BJ (cell line): ENCODE data around the gene MED23. TPM values are rescaled to one million over a fixed set of nuclear protein-coding genes. Genes with fewer than 3 reads are reported as not detected.

Experiments used
- CTCF ChIA-PET: fragments of 350-600 bp; formaldehyde crosslinking; extraction: SDS; loops from one replicate; lab custom pipeline; 2021; ENCODE audit warnings: antibody characterized with exemption, inconsistent platforms; lab: Yijun Ruan, JAX
- POLR2A ChIA-PET: fragments of 300-600 bp; sonication (Branson Sonifier 250); formaldehyde crosslinking; extraction: SDS; loops from one replicate; lab custom pipeline; 2021; ENCODE audit warnings: antibody characterized with exemption; lab: Charles Lee
- DNase-seq: peaks from one replicate; pipeline ENCODE4 v3.0.0-alpha.2; 2011; ENCODE audit warnings: low read depth
- H3K27me3 ChIP-seq: 2 replicates; pipeline ENCODE4 v1.6.0; 2011; ENCODE audit warnings: low read length; ENCODE audit not compliant: control insufficient read depth, insufficient read depth
- H3K36me3 ChIP-seq: 2 replicates; pipeline ENCODE4 v1.5.1; 2011; ENCODE audit warnings: low read length; ENCODE audit not compliant: control insufficient read depth, insufficient read depth
- H3K4me3 ChIP-seq: 2 replicates; pipeline ENCODE4 v1.5.1; 2011; ENCODE audit warnings: low read depth, mild to moderate bottlenecking, control low read depth, low read length
- polyA plus RNA-seq: library from polyadenylated mRNA; depleted of rRNA; stranded (reverse); fragments of >200 nt; gene quantifications from 2 replicates; pipeline ENCODE4 v1.2.3, GENCODE V29; 2011
- TF ChIP-seq, protein P1 (sequence below): IDR thresholded peaks from 2 replicates; pipeline ENCODE4 v1.5.1; 2011; ENCODE audit warnings: low read depth, mild to moderate bottlenecking, control low read depth, inconsistent platforms, low read length, moderate library complexity; ENCODE audit not compliant: insufficient read depth

MED23 gene
- polyA plus RNA-seq, 1 experiment = 16.5 TPM

DNA sequence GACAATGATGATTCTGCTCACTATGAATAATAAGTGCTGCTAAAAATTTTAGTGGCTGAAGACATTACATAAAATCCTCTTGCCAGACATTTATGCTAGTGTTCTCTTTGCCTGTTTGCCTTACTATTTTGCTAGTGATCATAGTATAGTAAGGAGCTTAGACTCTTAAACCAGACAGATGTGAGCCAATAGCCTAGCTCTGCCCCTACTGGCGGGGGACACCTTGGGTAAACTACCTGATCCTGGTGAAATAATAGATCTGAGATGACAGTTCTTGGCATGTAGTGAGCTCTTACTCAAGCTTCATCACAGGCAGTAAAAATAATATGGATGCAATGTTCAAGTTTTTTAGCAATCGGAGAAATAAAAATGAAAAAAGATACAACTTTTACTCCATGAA lies 27.9 kb upstream of the MED23 start:
- TF ChIP-seq, protein P1, sequence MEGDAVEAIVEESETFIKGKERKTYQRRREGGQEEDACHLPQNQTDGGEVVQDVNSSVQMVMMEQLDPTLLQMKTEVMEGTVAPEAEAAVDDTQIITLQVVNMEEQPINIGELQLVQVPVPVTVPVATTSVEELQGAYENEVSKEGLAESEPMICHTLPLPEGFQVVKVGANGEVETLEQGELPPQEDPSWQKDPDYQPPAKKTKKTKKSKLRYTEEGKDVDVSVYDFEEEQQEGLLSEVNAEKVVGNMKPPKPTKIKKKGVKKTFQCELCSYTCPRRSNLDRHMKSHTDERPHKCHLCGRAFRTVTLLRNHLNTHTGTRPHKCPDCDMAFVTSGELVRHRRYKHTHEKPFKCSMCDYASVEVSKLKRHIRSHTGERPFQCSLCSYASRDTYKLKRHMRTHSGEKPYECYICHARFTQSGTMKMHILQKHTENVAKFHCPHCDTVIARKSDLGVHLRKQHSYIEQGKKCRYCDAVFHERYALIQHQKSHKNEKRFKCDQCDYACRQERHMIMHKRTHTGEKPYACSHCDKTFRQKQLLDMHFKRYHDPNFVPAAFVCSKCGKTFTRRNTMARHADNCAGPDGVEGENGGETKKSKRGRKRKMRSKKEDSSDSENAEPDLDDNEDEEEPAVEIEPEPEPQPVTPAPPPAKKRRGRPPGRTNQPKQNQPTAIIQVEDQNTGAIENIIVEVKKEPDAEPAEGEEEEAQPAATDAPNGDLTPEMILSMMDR = no peak
- CTCF ChIA-PET = interaction anchor here (1.4 to 5.0 kb wide), 2 partner anchors 15 to 28 kb away, joined by 4 to 19 read pairs; partner anchors contain the start of gene MED23
- POLR2A ChIA-PET = no interaction called here
- Histone ChIP-seq H3K36me3 (no peaks in the 10 kb centered on the region), H3K4me3 (no peak overlapping the region), H3K27me3 (no peaks in the 10 kb centered on the region)
- no peak for DNase-seq

GRCh38 chr6:131655387-131655786 lies 27.3 kb upstream of the MED23 start:
- H3K36me3 ChIP-seq = no peaks in the 10 kb centered on the region
- no peak for DNase-seq
- POLR2A ChIA-PET = no interaction called here
- no peak overlapping the region for H3K4me3 ChIP-seq
- TF ChIP-seq, protein P1 = no peak
- CTCF ChIA-PET = interaction anchor here (1.1 to 5.0 kb wide), 3 partner anchors 16 to 40 kb away, joined by 3 to 19 read pairs (median 4); partner anchors contain the start of gene MED23
- no peaks in the 10 kb centered on the region for H3K27me3 ChIP-seq

DNA sequence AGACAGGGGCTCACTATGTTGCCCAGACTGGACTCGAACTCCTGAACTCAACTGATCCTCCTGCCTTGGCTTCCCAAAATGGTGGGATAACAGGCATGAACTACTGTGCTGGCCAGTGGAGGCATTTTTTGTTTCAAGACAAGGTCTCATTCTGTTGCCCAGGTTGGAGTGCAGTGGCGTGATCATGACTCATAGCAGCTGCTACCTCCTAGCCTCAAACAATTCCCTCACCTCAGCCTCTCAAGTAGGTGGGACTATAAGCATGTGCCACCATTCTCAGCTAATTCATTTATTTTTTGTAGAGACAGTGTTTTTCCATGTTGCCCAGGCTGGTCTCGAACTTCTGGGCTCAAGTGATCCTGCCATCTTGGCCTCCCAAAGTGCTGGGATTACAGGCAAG lies 26.3 kb upstream of the MED23 start:
- no peak for DNase-seq
- H3K27me3 ChIP-seq = no peaks in the 10 kb centered on the region
- no peak overlapping the region for H3K4me3 ChIP-seq
- ChIA-PET CTCF (interaction anchor here (0.7 to 5.0 kb wide), 3 partner anchors 26 to 699 kb away, joined by 3 to 19 read pairs (median 3); partner anchors contain the start of gene MED23), POLR2A (no interaction called here)
- no peaks in the 10 kb centered on the region for H3K36me3 ChIP-seq
- TF ChIP-seq, protein P1 = no peak

DNA sequence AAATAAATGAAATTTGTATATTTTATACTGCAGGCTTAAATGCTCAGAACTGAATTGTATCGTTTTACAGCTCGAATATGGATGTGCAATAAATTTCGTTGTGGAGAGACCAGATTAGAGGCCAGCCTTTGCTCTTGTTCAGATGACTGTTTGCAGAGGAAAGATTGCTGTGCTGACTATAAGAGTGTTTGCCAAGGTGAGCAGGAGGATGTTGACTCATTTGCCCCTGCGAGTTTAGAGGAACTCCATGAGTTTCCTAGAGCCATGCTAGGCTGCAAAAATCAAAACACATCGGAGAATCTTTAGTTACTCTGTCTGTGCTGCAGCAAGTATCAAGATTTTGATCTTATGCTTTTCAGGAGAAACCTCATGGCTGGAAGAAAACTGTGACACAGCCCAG lies 24.4 kb upstream of the MED23 start:
- H3K27me3 ChIP-seq = no peaks in the 10 kb centered on the region
- DNase-seq = no peak
- CTCF ChIA-PET = interaction anchor here (1.2 kb wide), 1 partner anchor 12 kb away, joined by 3 read pairs; no protein-coding TSS in a partner anchor
- no peak overlapping the region for H3K4me3 ChIP-seq
- no peaks in the 10 kb centered on the region for H3K36me3 ChIP-seq
- POLR2A ChIA-PET = no interaction called here
- TF ChIP-seq, protein P1 = no peak

- TF ChIP-seq, protein P1 = no peak
- Histone ChIP-seq H3K36me3 (no peaks in the 10 kb centered on the region), H3K4me3 (no peak overlapping the region), H3K27me3 (no peaks in the 10 kb centered on the region)
- DNase-seq = no peak
- CTCF ChIA-PET = interaction anchor here (1.2 kb wide), 1 partner anchor 11 kb away, joined by 3 read pairs; no protein-coding TSS in a partner anchor
- POLR2A ChIA-PET = no interaction called here
These were observed 23.7 kb upstream of the MED23 start for GRCh38 chr6:131651782-131652181.
